K562 (cell line): ENCODE results near the gene TEKT4. TPM values are rescaled to one million over a fixed set of nuclear protein-coding genes. Genes with fewer than 3 reads are reported as not detected.

Experiments used
- ATAC-seq: fragments of 200-7000 bp; cut with Tn5 transposase; 3 replicates; pipeline ENCODE4 v1.9.1; 2020; ENCODE audit warnings: moderate library complexity
- Bru-seq: library from RNA; stranded (reverse); fragments of 400-500 nt; gene quantifications from one replicate; lab custom pipeline; 2021; lab: Mats Ljungman, UMichigan
- BruChase-seq, 2 experiments: library from RNA; stranded (reverse); fragments of 400-500 nt; gene quantifications; one replicate each; lab custom pipeline; 2021; lab: Mats Ljungman, UMichigan
- BruUV-seq: library from RNA; stranded (reverse); fragments of 400-500 nt; replicated peaks from 2 replicates; lab custom pipeline; 2021; lab: Mats Ljungman, UMichigan
- CTCF ChIA-PET: fragments of 300-600 bp; formaldehyde crosslinking; extraction: SDS; loops from one replicate; lab custom pipeline; 2021; ENCODE audit warnings: low intra/inter-chr PET ratio; lab: Yijun Ruan, JAX
- POLR2A ChIA-PET: fragments of 300-600, 350-650 bp; sonication (Branson Sonifier 250); formaldehyde crosslinking; extraction: SDS; loops from one replicate; lab custom pipeline; 2021; ENCODE audit warnings: antibody characterized with exemption, inconsistent platforms; lab: Yijun Ruan, JAX
- DNase-seq, 4 experiments: peaks; one replicate each; pipeline versions ENCODE4 v3.0.0 to v3.0.0-alpha.2; 2011 to 2018; ENCODE audit warnings: low spot score in 3 of 4, mixed read lengths in 3 of 4; ENCODE audit errors: extremely low read depth in 1 of 4
- FAIRE-seq: peaks from 2 replicates; lab custom pipeline; 2011; peaks lifted over from hg19 to GRCh38; lab: Jason Lieb, UNC
- H2AFZ ChIP-seq: 2 replicates; pipeline ENCODE4 v1.6.0; 2011; ENCODE audit warnings: low read depth, low read length, control low read depth, inconsistent platforms
- H3K27ac ChIP-seq: fragments of 200-600 bp; 3 replicates; pipeline ENCODE4 v1.8.0; 2011; ENCODE audit warnings: low read depth, mild to moderate bottlenecking, control low read depth, inconsistent platforms, low read length, moderate library complexity, mixed read lengths; ENCODE audit errors: extremely low read depth
- H3K27me3 ChIP-seq, 2 experiments: fragments of 300-600 bp in 1 of 2; 2 replicates in 1 of 2; 3 replicates in 1 of 2; pipeline versions ENCODE4 v1.6.0 to v1.8.0; 2011; ENCODE audit warnings: inconsistent platforms in 2 of 2, low read length in 2 of 2, mild to moderate bottlenecking in 1 of 2, mixed read lengths in 1 of 2, moderate library complexity in 1 of 2; ENCODE audit not compliant: control insufficient read depth in 2 of 2, insufficient read depth in 2 of 2
- H3K36me3 ChIP-seq: fragments of 300-600 bp; 3 replicates; pipeline ENCODE4 v1.8.0; 2011; ENCODE audit warnings: mild to moderate bottlenecking, low read length, inconsistent platforms; ENCODE audit not compliant: control insufficient read depth, insufficient read depth
- H3K4me1 ChIP-seq, 2 experiments: fragments of 200-600 bp in 1 of 2; replicated peaks in 1 of 2; 2 replicates in 1 of 2; 3 replicates in 1 of 2; pipeline versions ENCODE4 v1.5.1 to v1.8.0; 2011; ENCODE audit warnings: inconsistent platforms in 2 of 2, low read length in 2 of 2, mild to moderate bottlenecking in 1 of 2, mixed read lengths in 1 of 2, moderate library complexity in 1 of 2; ENCODE audit not compliant: control insufficient read depth in 2 of 2, insufficient read depth in 2 of 2
- H3K4me2 ChIP-seq: 2 replicates; pipeline ENCODE4 v1.6.1; 2011; ENCODE audit warnings: low read length, control low read depth, inconsistent platforms, mixed read lengths; ENCODE audit not compliant: insufficient read depth
- H3K4me3 ChIP-seq: fragments of 200-600 bp; sonication (generic), shearing (Covaris generic); 2 replicates; pipeline ENCODE4 v1.5.1; 2016; ENCODE audit warnings: control low read depth, inconsistent platforms
- H3K79me2 ChIP-seq: fragments of 200-600 bp; 3 replicates; pipeline ENCODE4 v1.8.0; 2011; ENCODE audit warnings: low read length, inconsistent platforms; ENCODE audit not compliant: control insufficient read depth, insufficient read depth
- H3K9ac ChIP-seq, 2 experiments: 2 replicates each; pipeline versions ENCODE4 v1.6.0 to v1.6.1; 2011; ENCODE audit warnings: low read depth in 2 of 2, low read length in 2 of 2, control low read depth in 1 of 2, inconsistent platforms in 1 of 2, mild to moderate bottlenecking in 1 of 2, mixed read lengths in 1 of 2; ENCODE audit not compliant: insufficient read depth in 1 of 2
- H3K9me1 ChIP-seq: one replicate; pipeline ENCODE4 v1.6.0; 2011; ENCODE audit warnings: inconsistent platforms, mild to moderate bottlenecking, low read length, moderate library complexity; ENCODE audit not compliant: control insufficient read depth, insufficient read depth
- H3K9me3 ChIP-seq: replicated peaks from 2 replicates; pipeline ENCODE4 v1.5.1; 2011; ENCODE audit warnings: low read depth, low read length, inconsistent platforms; ENCODE audit not compliant: control insufficient read depth, insufficient read depth
- H4K20me1 ChIP-seq: replicated peaks from 2 replicates; pipeline ENCODE4 v1.6.1; 2011; ENCODE audit warnings: low read length, inconsistent platforms, mixed read lengths; ENCODE audit not compliant: control insufficient read depth, insufficient read depth
- CBX2 ChIP-seq: fragments of 200-600 bp; sonication (generic); IDR thresholded peaks from one replicate; pipeline ENCODE4 v1.6.1; 2012; ENCODE audit warnings: mild to moderate bottlenecking, low read length, inconsistent platforms; ENCODE audit not compliant: insufficient read depth, poor library complexity, severe bottlenecking
- COPS2 ChIP-seq: fragments of 450-650 bp; conservative IDR thresholded peaks from 2 replicates; pipeline ENCODE4 v1.6.1; 2016; ENCODE audit warnings: mild to moderate bottlenecking, moderate library complexity
- CSDE1 ChIP-seq, 2 experiments: fragments of 450-650 bp; IDR thresholded peaks; 2 replicates each; pipeline ENCODE4 v1.6.1; 2016; ENCODE audit warnings: mild to moderate bottlenecking in 1 of 2
- ESRRB ChIP-seq: fragments of 250-450 bp; sonication (Bioruptor Pico); IDR thresholded peaks from 2 replicates; pipeline ENCODE4 v1.5.0; 2020; ENCODE audit warnings: mild to moderate bottlenecking, moderate library complexity, borderline replicate concordance
- HMG20B ChIP-seq: fragments of 250-450 bp; sonication (Bioruptor Pico); IDR thresholded peaks from 2 replicates; pipeline ENCODE4 v1.5.0; 2021; ENCODE audit warnings: mild to moderate bottlenecking
- HMGN3 ChIP-seq: IDR thresholded peaks from 2 replicates; pipeline ENCODE4 v1.6.1; 2011; ENCODE audit warnings: borderline replicate concordance, low read depth, mild to moderate bottlenecking, mixed read lengths, low read length; ENCODE audit not compliant: insufficient read length; ENCODE audit errors: extremely low read depth
- HNRNPLL ChIP-seq: fragments of 200-400 bp; formaldehyde crosslinking; IDR thresholded peaks from 2 replicates; pipeline ENCODE4 v1.6.1; 2017; ENCODE audit warnings: low read length, low read depth, mild to moderate bottlenecking; ENCODE audit not compliant: poor library complexity, severe bottlenecking
- LCOR ChIP-seq: sonication (generic); formaldehyde crosslinking; IDR thresholded peaks from 2 replicates; pipeline ENCODE4 v1.8.0; 2022; ENCODE audit warnings: mild to moderate bottlenecking, missing genetic modification reagents
- MXI1 ChIP-seq: IDR thresholded peaks from 2 replicates; pipeline ENCODE4 v1.6.1; 2011; ENCODE audit warnings: low read depth, mild to moderate bottlenecking, improper control_type of control experiment, low read length
- POLR2H ChIP-seq: IDR thresholded peaks from 2 replicates; pipeline ENCODE4 v1.6.1; 2016; ENCODE audit warnings: missing genetic modification characterization, low read depth, mild to moderate bottlenecking, control low read depth, missing compliant biosample characterization, moderate library complexity
- RHOXF2B ChIP-seq: fragments of 250-450 bp; sonication (Bioruptor Pico); conservative IDR thresholded peaks from 2 replicates; pipeline ENCODE4 v1.5.1; 2021
- SMARCA4 ChIP-seq: fragments of 450-650 bp; IDR thresholded peaks from 2 replicates; pipeline ENCODE4 v1.6.1; 2016
- SNIP1 ChIP-seq: fragments of 450-650 bp; IDR thresholded peaks from 2 replicates; pipeline ENCODE4 v1.7.1; 2017; ENCODE audit warnings: low read depth, mild to moderate bottlenecking
- TAF7 ChIP-seq: fragments of 450-650 bp; IDR thresholded peaks from 2 replicates; pipeline ENCODE4 v1.6.1; 2016; ENCODE audit warnings: missing genetic modification characterization, missing compliant biosample characterization
- TGIF2 ChIP-seq: sonication (generic); formaldehyde crosslinking; IDR thresholded peaks from 2 replicates; pipeline ENCODE4 v1.8.1; 2022; ENCODE audit warnings: mild to moderate bottlenecking, missing genetic modification reagents, moderate library complexity
- ZNF134 ChIP-seq: fragments of 250-450 bp; sonication (Bioruptor Pico); conservative IDR thresholded peaks from 2 replicates; pipeline ENCODE4 v1.4.0; 2020
- ZNF395 ChIP-seq: fragments of 200-800 bp; sonication (Bioruptor generic); IDR thresholded peaks from 2 replicates; pipeline ENCODE4 v1.6.1; 2017; ENCODE audit warnings: missing genetic modification characterization, missing compliant biosample characterization
- WGBS: fragments of 100-300 bp; shearing (Covaris generic); methylation state at CpG from one replicate; pipeline ENCODE4 v1.1.6; 2016; ENCODE audit warnings: low coverage, mixed read lengths; ENCODE audit not compliant: insufficient coverage; ENCODE audit errors: missing lambda C conversion rate; 5-methylcytosine and 5-hydroxymethylcytosine counted together
- in situ Hi-C: fragments of 300-500 bp; cut with MboI; formaldehyde crosslinking; loops from 4 replicates; pipeline ENCODE4 v1.15.0; 2018; ENCODE audit warnings: inconsistent platforms, mixed read lengths
- intact Hi-C: fragments of 100-400 bp; cut with micrococcal nuclease; formaldehyde crosslinking; loops from 2 replicates; pipeline ENCODE4 v1.14.2; 2022
- long read RNA-seq, 3 experiments: library from polyadenylated mRNA in 2 of 3; library from RNA in 1 of 3; unstranded in 2 of 3; stranded (forward) in 1 of 3; transcript quantifications; one replicate each; pipeline ENCODE4 v2.0.0, GENCODE V29; 2019 to 2022
- polyA minus RNA-seq, 3 experiments: library from RNA; depleted of rRNA, polyadenylated mRNA; stranded (reverse); fragments of >200 nt; gene quantifications; 2 replicates each; pipeline ENCODE4 v1.2.3, GENCODE V29; 2011
- polyA plus RNA-seq, 8 experiments: library from polyadenylated mRNA; depleted of rRNA in 4 of 8; stranded (reverse) in 5 of 8; unstranded in 3 of 8; fragments of >200 nt; fragmentation: Nextera tagmentation in 2 of 8; fragmentation: Illumina TruSeq in 1 of 8; extraction: Ambion mirVana in 2 of 8; extraction: Trizol in 1 of 8; gene quantifications; 2 replicates each; pipeline versions ENCODE4 v1.2.1 to v1.2.3, GENCODE V29; 2011 to 2014; ENCODE audit warnings: inconsistent platforms in 1 of 8, missing spikeins in 1 of 8
- total RNA-seq, 7 experiments: library from RNA; depleted of rRNA in 6 of 7; stranded (reverse); fragments of >200 nt in 6 of 7; fragmentation: Illumina TruSeq in 2 of 7; extraction: Trizol in 2 of 7; gene quantifications; 2 replicates each; pipeline versions ENCODE4 v1.2.1 to v1.2.3, GENCODE V29; 2011 to 2021; ENCODE audit warnings: low replicate concordance in 1 of 7

TEKT4 gene
- total RNA-seq (2011; cell fraction: chromatin; rRNA removed; ENCODE audit: low replicate concordance): not detected in 2 replicates
- not detected in 2 replicates for total RNA-seq (2011; cell fraction: nucleolus; rRNA removed)
- not detected in 2 replicates for total RNA-seq (2011; cell fraction: nucleoplasm; rRNA removed)
- total RNA-seq (2014; rRNA removed): not detected in 2 replicates
- total RNA-seq (2014; rRNA removed; fragmentation: Illumina TruSeq; extraction: Trizol): not detected in 2 replicates
- 0.11 TPM in 1 of 2 replicates, not detected in the other for total RNA-seq (2015; rRNA removed; fragmentation: Illumina TruSeq; extraction: Trizol)
- 0.51 and 0.58 TPM in 2 replicates for total RNA-seq (2021)
- polyA plus RNA-seq (2011; rRNA removed): not detected in 2 replicates
- not detected in 2 replicates for polyA plus RNA-seq (2011; cell fraction: cytosol; rRNA removed)
- polyA plus RNA-seq (2011; cell fraction: nucleus; rRNA removed): not detected in 2 replicates
- 0.08 and 0.17 TPM in 2 replicates for polyA plus RNA-seq (2012)
- polyA plus RNA-seq (2014; fragmentation: Illumina TruSeq; extraction: Trizol): not detected in 2 replicates
- under 1 TPM; 0.04 to 0.10 TPM for polyA plus RNA-seq (2014; fragmentation: Nextera tagmentation; extraction: Ambion mirVana)
- not detected in 2 replicates for polyA plus RNA-seq (2014; rRNA removed)
- not detected in 2 replicates for polyA minus RNA-seq (2011; rRNA and poly(A)+ RNA removed)
- polyA minus RNA-seq (2011; cell fraction: cytosol; rRNA and poly(A)+ RNA removed): not detected in 2 replicates
- not detected in 2 replicates for polyA minus RNA-seq (2011; cell fraction: nucleus; rRNA and poly(A)+ RNA removed)
- Bru-seq, nascent RNA: not detected
- BruChase-seq, experiment 1, labeled RNA remaining after a 2-hour chase: not detected
- not detected for BruChase-seq, experiment 2, labeled RNA remaining after a 6-hour chase
- long read RNA-seq, experiment 1: 0 reads
- long read RNA-seq, experiment 2: 0 reads
- long read RNA-seq, experiment 3: 0 reads

GRCh38 chr2:94871226-94872087 is at the start of gene TEKT4:
TEKT4 (plus strand) TSS chr2:94871430; CDS start chr2:94871580, 150 bp downstream.
- in situ Hi-C loops: no loop called here
- intact Hi-C loops: loop anchor here (5.0 kb wide), 2 partner anchors 86 to 171 kb away; no protein-coding TSS in a partner anchor
- H3K36me3 ChIP-seq: no peaks in the 10 kb centered on the region
- no peaks in the 10 kb centered on the region for H3K9me1 ChIP-seq
- H3K27ac ChIP-seq: no peak within 1 kb of the TSS
- CTCF ChIA-PET: no interaction called here
- 5% methylated on average over 27 of the region's 59 CpGs for WGBS
- H3K79me2 ChIP-seq: no peaks in the 10 kb centered on the region
- no peak within 1 kb of the TSS for H3K4me2 ChIP-seq
- POLR2A ChIA-PET: no interaction called here
- FAIRE-seq: no peak
- no peaks in the 10 kb centered on the region for H3K9me3 ChIP-seq
- DNase-seq: no peak
- no peak within 1 kb of the TSS for H3K4me3 ChIP-seq
- no peak within 1 kb of the TSS for H2AFZ ChIP-seq
- no peaks in the 10 kb centered on the region; the same call in none of the 2 replicates for H4K20me1 ChIP-seq
- H3K9ac ChIP-seq: no peak within 1 kb of the TSS
- no peak for ATAC-seq
- peaks cover 0 to 24% of the 10 kb centered on the region in 2 experiments; a peak in 2 of 5 replicates for H3K4me1 ChIP-seq
- TF ChIP-seq HMG20B (CRISPR knock-in tag) (no peak), LCOR (CRISPR knock-in tag) (no peak), TGIF2 (CRISPR knock-in tag) (no peak), HMGN3 (no peak), RHOXF2B (CRISPR knock-in tag) (no peak), TAF7 (tag) (no peak), SNIP1 (no peak), ZNF134 (CRISPR knock-in tag) (no peak), MXI1 (no peak), CSDE1 (IDR thresholded peaks at IDR 0.05) (no peak), ESRRB (no peak), POLR2H (no peak), COPS2 (no peak), HNRNPLL (no peak), ZNF395 (no peak), SMARCA4 (no peak), CBX2 (no peak)
- BruUV-seq: no TSS peak
- H3K27me3 ChIP-seq: peaks cover 0 to 5% of the 10 kb centered on the region in 2 experiments; a peak in 2 of 5 replicates
